ENCODE measurements around the gene AJAP1.

AJAP1 gene

DNA sequence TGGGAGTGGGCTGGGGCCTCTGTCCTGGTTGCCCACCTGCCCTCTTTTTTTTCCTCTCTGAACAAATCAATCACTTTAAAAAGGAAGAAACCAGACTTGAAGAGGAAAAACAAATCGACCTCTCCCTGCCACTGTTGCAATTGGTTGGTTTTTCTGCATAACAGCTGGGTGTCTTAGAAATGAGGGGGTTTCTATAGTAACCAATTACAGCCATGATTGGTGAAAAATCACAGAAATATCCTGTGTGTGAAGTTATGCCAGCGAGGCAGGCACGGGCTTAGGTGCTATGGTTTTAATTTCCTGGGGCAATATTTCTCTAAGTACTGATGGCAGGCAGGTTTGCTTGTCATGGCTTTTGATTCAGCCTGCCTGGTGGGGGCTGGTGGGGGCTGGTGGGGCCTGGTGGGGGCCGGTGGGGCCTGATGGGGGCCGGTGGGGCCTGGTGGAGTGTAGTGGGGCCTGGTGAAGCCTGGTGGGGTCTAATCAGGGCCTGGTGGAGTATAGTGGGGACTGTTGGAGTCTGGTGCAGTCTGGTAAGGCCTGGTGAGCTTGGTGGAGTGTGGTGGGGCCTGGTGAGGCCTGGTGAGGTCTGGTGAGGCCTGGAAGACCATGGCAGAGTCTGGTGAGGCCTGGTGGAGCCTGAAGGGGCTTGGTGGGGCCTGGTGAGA is 54.6 kb downstream of the AJAP1 start:
- no peak for DNase-seq

DNA sequence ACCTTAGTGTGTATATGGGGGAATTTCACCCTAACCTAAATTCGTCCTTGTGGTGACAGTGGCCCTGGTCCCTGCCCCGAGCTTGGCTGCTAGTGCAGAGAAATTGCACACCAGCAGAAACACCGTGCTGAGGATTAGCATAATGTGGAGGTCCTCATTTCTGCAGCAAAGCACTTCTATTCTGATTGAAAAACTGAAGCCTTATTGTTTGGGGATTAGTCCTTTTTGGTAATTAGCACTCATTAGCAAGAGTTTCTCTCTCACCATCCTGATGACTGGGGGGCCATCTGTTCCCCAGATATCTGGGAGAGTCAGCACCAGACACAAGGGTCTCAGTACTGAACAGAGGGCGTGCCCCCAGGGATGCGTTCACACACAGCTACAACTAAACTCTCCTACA is 55.2 kb downstream of the AJAP1 start:
- DNase-seq: no peak

DNA sequence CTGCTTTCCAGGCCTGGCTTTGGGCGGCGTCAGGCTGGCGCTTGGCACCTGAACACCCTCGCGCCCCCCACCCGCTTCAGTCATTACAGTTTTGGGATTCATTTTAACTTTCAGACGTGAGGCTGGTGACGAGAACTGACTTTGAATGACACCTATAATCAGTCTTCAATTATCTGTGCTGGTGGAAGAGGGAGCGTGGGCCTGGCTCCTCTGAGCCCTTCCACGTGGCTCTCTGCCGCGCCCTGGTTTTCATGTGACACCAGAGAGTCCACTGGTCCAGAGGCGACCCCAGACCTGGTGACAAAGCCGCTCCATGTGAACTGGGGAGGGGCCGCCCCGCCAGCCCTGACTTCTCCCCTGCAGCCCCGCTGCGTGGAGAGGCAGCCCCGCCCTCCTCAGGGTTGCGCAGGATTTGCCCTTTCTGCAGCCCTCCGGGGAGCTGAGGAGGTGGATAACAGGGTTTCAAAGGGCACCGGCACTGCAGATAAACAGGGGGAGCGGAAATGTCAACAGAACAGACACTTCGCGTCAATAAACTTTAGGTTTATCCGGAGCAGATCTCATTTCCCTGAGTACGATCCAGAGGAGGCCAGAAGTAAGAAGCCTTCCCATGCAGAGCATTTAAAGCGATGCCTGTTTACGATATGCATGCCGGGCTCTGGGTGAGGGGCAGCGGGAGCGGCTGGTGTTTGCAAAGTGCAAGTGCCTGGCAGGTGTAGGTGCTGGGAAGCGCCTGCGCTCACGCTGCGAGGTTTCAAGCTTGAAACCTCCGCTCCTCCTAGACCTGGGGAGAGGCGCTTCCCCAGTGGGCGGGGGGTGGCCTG is 56.4 kb downstream of the AJAP1 start:
- no peak for DNase-seq

DNA sequence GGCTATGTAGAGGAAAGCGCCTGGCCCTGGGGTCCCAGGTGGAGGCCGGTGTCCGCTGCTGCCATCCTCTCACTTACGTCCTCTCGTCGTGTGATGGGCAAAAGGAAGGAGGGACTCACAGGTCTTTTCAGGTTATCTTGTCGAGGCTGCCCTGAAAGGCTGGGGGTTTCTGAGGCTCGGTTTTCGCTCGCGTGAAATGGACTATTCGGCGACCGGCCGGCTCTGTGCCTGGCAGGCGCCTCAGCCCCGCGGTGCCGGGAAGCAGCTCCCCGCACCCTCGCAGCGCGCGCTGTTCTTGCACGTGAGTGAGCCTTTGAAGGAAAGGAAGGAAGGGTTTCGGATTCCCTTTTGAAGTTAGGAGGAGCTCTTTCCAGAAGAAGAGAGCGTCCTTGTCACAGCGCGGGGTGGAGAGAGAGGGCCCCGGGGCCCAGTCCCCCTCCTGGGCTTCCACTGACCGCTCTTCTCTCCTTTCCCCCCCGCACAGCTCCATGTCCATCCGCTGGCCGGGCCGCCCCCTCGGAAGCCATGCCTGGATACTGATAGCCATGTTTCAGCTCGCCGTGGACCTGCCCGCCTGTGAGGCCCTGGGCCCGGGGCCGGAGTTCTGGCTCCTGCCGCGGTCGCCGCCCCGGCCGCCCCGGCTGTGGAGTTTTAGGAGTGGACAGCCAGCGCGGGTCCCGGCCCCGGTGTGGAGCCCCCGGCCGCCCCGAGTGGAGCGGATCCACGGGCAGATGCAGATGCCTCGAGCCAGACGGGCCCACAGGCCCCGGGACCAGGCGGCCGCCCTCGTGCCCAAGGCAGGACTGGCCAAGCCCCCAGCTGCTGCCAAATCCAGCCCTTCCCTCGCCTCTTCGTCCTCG is 57.2 kb downstream of the AJAP1 start:
- DNase-seq: no peak

DNA sequence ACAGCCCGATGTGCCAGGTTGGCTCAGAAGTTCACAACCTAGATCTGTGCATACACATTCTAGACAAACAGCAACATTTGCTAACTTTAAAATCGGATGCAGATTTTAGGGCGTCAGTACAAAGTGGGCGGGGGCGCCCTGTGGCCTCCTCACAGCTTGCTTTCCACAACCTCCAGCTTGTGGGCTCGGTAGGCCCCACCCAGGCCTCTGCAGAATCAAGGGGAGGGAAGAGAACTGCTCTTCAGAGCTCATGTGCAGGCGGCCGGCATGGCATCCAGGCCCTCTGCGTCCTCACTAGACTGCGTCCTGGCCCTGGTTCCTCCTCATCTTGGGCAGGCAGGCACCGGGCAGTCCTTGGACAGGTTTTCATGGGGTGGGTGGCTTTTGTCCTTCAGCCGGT is 59.3 kb downstream of the AJAP1 start:
- no peak for DNase-seq

DNA sequence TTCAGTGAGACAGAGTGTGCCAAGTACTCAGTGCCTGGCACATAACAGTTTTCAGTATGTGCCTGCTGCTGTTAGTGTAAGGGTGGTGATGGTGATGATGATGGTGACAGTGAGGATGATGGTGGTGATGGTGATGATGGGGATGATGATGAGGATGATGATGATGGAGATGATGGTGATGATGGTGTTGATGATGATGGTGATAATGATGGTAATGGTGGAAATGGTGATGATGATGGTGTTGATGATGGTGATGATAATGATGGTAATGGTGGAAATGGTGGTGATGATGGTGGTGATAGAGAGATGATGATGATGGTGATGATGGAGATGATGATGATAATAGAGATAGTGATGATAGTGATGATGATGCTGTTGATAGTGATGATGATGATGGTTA is 62.0 kb downstream of the AJAP1 start:
- DNase-seq: no peak

DNA sequence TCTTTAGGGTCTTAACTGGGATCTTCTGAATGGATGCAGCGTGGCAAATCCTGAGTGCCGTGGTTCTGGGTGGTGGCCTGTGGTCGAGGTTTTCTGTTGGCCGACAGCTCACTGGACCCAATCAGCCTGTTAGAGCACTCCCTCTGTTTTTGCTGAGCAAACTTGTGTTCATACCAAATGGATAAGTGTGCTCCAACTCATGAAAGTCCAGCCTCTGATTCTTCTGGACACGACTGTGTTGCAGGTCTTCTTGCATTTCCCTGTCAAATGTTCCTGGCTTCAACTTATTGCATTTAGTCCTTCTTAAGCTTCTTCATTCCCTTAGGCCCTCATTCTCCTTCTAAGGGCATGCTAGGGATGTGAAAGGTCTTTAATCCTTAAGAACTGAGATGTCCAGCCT is 63.7 kb downstream of the AJAP1 start:
- no peak for DNase-seq

DNA sequence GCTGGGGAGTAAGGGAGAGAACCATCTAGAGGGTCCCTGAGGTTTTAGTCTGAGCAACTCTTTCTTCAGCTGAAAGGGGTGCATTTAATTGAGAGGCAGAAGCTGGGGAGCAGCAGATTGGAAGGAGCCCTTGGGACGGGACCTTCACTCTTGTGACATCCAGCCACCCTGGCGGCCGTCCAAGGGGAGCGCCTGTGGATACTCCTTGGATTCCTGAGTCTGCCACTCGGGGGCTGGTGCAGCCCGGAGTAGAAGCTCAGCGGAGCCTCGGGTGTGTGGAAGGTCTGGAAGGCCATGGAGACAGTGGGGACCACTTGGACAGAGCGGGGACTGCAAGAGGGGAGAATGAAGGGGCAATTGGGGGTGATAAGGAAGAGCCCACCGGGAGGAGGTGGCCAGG is 68.7 kb downstream of the AJAP1 start:
- DNase-seq: no peak

DNA sequence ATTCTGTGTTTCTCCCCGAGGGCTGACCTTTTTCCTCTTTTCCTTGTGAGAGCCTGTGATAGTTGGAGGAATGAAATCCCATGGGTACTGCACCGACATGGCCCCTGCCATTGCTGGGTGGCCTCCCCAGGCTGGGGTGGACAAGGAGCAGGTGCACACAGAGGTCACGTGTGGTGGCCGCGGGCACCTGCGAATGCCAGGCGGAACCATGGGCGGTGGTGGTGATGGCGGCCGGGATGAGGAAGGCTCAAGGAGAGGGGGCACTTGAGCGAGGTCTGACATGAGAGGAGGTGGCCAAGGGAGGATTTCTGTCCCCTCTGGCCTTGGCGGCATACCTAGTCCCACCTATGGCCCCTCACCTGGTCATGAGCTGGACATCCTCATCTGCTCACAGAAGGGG is 69.6 kb downstream of the AJAP1 start:
- no peak for DNase-seq

DNA sequence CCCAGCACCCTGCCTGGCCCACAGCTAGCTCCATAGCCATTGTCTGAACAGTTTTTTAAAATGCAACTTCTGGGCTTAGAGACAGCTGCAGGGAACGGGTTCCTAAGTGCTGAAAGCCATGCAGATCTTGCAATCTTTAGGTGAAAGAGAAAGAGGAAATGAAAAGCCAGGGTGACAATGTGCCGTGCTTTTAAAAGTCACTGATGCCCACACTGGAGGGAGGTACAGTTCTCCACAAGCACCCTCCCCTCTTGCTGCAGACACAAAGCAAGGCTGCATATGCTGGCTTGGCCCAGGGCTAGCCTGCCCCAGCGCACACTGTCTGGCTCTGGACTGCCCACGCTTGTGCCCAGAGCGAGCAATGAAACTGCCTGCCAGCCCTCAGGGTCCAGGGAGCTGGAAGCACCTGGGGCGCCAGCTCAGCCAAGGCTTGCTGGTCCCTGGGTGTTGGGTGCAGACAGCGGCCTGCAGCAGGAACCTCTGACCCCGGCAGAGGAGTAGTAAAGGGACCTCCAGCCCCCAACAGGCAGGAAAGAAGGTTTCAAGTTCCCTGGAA is 70.4 kb downstream of the AJAP1 start:
- no peak for DNase-seq

DNA sequence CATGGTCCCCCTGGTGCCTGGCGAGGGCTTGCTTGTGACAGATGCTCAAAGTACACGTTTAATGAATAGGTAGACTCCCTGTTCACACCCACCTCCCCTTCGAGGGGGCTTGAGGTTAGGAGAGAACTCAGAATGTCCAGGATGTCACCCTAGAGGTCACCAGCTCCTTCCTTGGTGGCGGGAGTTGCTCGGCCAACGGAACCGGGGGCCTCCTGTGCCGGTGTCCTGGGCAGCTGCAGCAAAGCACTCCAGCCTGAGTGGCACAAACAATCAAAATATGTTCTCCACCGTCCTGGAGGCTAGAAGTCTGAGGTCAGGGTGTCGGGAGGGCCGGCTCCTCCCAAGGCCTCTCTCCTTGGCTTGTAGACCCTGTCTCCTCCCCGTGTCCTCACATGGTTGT is 71.0 kb downstream of the AJAP1 start:
- no peak for DNase-seq

DNA sequence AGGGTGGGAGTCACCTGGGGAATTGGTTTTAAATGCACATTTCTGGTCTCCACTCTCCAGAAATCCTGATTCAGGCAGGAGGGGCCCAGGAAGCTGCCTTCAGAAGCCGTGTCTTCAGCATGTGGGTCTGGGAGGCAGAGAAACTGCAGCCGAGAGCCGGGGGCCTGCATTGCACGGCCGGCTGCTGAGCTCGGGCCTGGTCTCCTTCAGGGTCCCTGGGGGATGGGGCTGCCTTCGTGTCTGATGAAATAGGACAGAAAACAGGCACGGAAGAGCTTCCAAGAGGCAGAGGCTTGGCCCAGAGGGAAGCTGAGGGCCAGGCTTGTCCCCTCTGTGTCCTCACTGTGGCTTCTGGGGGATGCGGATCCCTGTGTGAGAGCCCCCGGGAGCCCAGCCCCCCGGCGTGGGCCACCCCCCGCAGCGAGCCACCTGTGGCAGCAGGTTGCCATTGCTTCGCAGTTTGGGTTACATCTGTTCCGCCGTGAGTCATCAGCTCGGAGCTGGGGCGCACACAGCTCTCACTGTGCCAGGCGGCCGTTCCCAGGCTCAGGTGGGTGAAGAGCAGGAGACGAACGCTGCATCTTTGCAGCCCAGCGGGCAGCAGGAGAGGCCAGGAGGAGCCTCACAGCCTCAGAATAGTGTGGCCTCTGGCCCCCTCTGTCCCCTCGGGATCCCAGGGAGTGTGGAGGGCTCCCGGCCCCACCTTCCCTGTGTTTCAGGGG is 72.4 kb downstream of the AJAP1 start:
- no peak for DNase-seq

DNA sequence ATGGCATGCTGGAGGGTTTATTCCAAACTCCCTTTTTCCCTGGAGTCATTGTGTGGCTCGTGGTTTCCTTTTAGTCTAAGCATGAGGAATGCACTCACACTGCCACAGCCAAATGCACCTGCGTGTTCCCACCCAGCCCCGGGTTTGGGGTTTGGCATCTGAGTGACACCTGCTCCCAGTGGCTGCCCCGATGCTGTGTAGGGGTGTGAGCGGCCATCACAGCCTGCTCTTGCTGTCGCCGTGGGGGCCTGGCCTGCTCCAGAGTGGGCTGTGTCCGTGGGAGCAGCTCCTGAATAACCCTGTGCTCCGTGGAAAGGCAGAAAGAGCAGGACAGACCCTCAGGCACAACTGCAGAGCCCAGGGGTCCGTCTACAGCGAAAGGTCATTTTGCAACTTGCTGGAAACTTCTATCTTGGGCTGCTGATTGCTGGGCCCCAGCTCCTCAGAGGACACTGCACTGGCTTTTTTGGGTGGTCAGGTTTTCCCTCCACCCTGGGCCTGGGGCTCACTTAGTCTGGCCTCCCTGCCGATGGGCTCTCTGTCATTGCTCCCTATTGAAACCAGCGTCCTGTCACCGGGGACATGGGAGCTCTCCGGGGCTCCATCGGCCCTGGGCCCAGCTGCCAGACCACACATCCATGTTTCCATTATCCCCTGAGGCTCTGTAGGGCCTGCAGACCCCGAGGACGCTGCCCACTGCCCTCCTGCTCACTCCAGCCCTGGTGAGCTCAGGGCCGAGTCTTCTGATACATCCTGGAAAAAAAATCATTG is 74.1 kb downstream of the AJAP1 start:
- no peak for DNase-seq

DNA sequence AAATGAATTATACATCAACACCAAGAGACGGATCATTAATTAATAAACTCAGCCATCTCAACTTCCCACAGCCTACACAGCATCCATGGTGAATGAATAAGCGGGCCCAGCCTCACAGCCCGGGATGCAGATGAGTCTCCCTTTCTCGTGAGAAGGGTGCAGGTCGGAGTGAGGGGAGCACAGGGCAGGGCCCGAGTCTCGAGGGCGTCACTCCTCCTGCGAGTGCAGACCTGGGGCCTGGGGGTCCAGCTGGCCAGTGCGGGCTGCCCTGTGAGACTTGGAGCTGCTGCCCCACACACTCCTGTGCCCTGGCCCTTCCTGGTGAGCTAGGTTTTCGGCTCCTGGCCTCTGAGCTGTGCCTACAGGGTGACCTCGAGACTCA is 74.7 kb downstream of the AJAP1 start:
- DNase-seq: no peak

DNA sequence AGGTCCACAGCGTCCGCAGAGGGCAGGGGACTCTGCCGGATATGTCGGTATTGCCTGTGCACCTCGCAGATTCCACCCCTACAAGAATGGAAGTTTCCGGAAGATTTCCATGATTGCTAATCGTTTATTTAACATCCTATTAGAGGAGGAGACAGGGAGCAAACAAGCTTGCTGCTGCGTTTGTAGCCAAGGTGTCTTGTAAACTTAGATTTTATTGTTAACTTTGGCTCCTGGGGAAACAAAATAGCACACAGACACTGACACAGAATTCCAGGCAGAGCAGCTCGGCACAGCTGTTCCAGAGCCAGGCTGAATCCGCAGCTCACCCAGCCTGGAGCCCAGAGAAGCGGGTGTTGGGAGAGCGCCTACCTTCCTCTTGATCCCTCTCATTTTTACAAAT is 75.7 kb downstream of the AJAP1 start:
- DNase-seq: no peak

DNA sequence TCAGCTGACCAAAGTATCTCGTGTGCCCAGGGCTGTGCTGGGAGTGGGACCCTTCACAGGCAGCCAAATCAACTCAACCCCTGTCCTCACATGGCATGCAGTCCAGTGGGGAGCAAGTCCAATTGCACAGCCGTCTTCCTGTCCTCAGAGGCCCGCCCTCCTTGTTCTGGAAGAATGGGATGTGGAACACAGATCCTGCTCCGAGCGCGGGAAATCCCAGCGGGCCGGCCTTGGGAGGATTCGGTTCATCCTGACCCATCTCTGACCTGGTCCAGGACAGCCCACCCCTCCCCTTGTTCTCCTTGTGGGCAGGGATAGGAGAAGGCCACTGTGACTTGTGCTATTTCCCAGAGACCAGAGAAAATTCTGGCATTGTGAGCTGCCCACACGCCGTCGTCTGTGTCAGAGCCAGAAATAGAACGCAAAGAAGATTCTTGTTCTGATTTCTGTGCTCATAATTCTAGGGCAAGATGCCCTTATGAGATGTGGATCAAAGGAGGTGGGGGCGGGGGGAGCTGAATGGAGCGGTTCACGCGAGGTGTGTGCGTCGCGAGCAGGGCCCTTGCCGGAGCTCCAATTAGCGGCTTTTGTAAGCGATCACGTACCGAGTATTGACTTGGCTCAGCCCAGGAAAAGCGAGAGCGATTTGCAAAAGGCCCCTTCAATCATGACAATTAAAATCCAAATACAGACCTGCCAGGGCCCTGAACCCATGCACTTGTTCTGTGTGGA is 79.2 kb downstream of the AJAP1 start:
- DNase-seq: no peak

DNA sequence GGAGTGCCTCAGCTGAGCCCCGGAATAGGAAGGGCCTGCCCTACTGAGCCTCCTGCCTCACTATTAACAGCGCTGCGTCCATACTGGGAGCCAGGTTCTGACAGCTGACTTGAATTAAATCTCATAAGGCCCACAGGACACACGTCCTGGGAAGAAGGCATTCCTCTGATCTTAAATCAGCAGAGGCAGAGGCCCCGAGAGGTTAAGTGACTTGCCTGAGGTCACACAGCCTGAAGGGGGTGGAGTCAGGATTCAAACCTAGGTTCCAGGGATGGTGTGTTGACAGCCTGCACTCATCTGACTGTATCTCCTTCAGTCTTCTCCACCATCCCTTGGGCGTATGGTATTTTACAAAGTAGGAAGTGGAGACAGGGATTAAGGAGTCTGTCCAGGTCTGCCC is 79.8 kb downstream of the AJAP1 start:
- DNase-seq: no peak

DNA sequence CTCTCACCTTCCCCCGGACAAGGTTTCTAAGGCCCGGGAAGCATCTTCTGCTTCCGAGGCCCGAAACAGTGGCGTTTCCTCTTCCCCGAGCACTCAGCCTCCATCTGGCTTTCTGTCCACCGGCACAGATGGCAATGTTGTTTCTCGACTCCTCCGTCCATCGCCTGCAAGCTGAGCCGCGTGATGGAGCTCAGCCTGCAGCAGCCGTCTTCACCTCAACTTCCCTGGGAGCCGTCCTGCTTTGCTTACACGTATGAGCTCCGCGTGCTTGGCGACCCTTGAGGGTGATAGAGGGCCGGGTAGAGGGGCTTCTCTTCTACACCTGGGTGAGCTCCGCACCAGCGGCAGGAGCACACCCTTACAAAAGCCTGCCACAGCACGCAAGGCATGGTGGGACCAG is 80.4 kb downstream of the AJAP1 start:
- no peak for DNase-seq

DNA sequence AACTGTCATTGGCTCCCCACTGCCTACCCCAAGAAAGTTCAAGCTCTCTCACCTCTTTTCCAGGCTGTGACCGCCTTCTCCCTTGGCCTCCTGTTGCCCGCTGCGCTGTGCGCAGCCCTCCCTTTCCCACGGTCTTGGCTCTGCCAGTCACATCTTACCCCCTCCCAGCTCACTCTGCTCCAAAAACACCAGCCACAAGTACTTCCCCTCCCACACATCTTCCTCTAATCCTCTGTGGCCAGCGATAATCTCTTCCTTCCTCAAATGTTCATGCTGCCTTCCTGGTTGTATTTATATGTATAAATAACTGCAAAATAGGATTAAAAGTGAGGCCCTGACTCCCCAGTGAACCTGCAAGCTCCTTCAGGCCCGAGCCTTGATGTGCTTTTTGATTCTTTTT is 81.8 kb downstream of the AJAP1 start:
- no peak for DNase-seq

DNA sequence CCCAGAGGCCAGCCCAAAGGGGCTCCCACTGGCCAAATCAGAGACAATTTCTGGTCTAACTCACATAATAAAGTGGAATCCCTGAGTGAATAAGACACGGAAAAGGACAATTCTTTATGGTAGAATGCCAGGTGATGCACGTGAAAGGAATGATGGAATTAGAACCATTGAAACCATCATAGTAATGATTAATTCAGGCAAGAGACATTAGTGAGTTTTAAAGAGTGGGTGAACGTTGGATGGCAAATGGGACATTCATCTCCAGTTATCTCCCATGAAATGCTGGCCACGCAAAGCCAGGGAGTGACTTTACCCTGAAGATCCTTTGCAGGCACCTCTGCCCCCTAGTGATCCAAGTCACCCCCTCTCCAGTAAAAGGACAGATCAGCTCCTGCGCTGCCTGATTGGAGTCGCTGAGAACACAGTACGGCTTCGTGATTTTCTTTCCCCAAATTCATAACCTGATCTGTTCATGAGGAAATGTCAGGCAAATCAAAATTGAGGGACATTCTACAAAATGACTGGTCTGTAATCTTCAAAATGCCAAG is 87.5 kb downstream of the AJAP1 start:
- DNase-seq: no peak

Data from EL (cell line).